GM11168 (cell line): ENCODE measurements around the gene GPR137B.

Experiments used
- in situ Hi-C: fragments of 300-500 bp; cut with MboI; formaldehyde crosslinking; loops from one replicate; pipeline ENCODE4 v1.12.0; 2022; ENCODE audit warnings: low sequenced_read_pairs; ENCODE audit not compliant: unreplicated experiment

The GPR137B gene

GRCh38 chr1:236113324-236114032, 28.9 kb upstream of the GPR137B start:
- in situ Hi-C loops: loop anchor here (25.0 kb wide), 2 partner anchors 174 to 749 kb away; partner anchors contain the start of gene ERO1B

GRCh38 chr1:236114076-236114747, 28.1 kb upstream of the GPR137B start:
- in situ Hi-C loops: loop anchor here (25.0 kb wide), 2 partner anchors 173 to 748 kb away; partner anchors contain the start of gene ERO1B

GRCh38 chr1:236117710-236118109, 24.6 kb upstream of the GPR137B start:
- in situ Hi-C loops: loop anchor here (25.0 kb wide), 2 partner anchors 170 to 745 kb away; partner anchors contain the start of gene ERO1B

GRCh38 chr1:236119943-236120484, 22.3 kb upstream of the GPR137B start:
- in situ Hi-C loops: loop anchor here (10.0 to 25.0 kb wide), 3 partner anchors 167 to 742 kb away; partner anchors contain the start of gene ERO1B

- in situ Hi-C loops: loop anchor here (10.0 to 25.0 kb wide), 3 partner anchors 167 to 742 kb away; partner anchors contain the start of gene ERO1B
Observed at GRCh38 chr1:236120721-236121153, 21.6 kb upstream of the GPR137B start.

- in situ Hi-C loops: loop anchor here (10.0 to 25.0 kb wide), 3 partner anchors 165 to 740 kb away; partner anchors contain the start of gene ERO1B
Observed at GRCh38 chr1:236122176-236122575, 20.2 kb upstream of the GPR137B start.

- in situ Hi-C loops: loop anchor here (10.0 to 25.0 kb wide), 3 partner anchors 164 to 739 kb away; partner anchors contain the start of gene ERO1B
Observed at GRCh38 chr1:236123563-236123962, 18.8 kb upstream of the GPR137B start.

GRCh38 chr1:236124965-236125364, 17.4 kb upstream of the GPR137B start:
- in situ Hi-C loops: loop anchor here (10.0 to 25.0 kb wide), 3 partner anchors 162 to 737 kb away; partner anchors contain the start of gene ERO1B

- in situ Hi-C loops: loop anchor here (10.0 kb wide), 1 partner anchor 368 kb away; no protein-coding TSS in a partner anchor
Observed at GRCh38 chr1:236127045-236127444, 15.3 kb upstream of the GPR137B start.

- in situ Hi-C loops: loop anchor here (10.0 kb wide), 1 partner anchor 366 kb away; no protein-coding TSS in a partner anchor
Observed at GRCh38 chr1:236128646-236129178, 13.6 kb upstream of the GPR137B start.

GRCh38 chr1:236129306-236129705, 13.0 kb upstream of the GPR137B start:
- in situ Hi-C loops: loop anchor here (10.0 kb wide), 1 partner anchor 365 kb away; no protein-coding TSS in a partner anchor

GRCh38 chr1:236130372-236130771, 12.0 kb upstream of the GPR137B start:
- in situ Hi-C loops: no loop called here

- in situ Hi-C loops: no loop called here
Observed at GRCh38 chr1:236131916-236132315, 10.4 kb upstream of the GPR137B start.

- in situ Hi-C loops: no loop called here
Observed at GRCh38 chr1:236132420-236133046, 9.8 kb upstream of the GPR137B start.

- in situ Hi-C loops: no loop called here
Observed at GRCh38 chr1:236133339-236133738, 9.0 kb upstream of the GPR137B start.

- in situ Hi-C loops: no loop called here
Observed at GRCh38 chr1:236133802-236134201, 8.5 kb upstream of the GPR137B start.

- in situ Hi-C loops: no loop called here
Observed at GRCh38 chr1:236137285-236137852, 5.0 kb upstream of the GPR137B start.

GRCh38 chr1:236139495-236139894, 2.8 kb upstream of the GPR137B start:
- in situ Hi-C loops: no loop called here

- in situ Hi-C loops: no loop called here
Observed at GRCh38 chr1:236140705-236141446, 1.5 kb upstream of the GPR137B start.
